HAP-1 (cell line): ENCODE results near the gene RFX7.
"Not testable (repeated sequence)": the region's sequence is repeated elsewhere in the genome, so short reads cannot be mapped to it uniquely, and the experiment has no call there.

Experiments used
- DNase-seq, 2 experiments: peaks; one replicate each; pipeline ENCODE4 v3.0.0-alpha.2; 2016 to 2020; ENCODE audit warnings: low spot score in 2 of 2
- H3K27me3 ChIP-seq: fragments of 250-450 bp; sonication (Bioruptor Pico); 2 replicates; pipeline ENCODE4 v1.5.1; 2020; ENCODE audit warnings: low read depth, mild to moderate bottlenecking, moderate library complexity
- H3K36me3 ChIP-seq: fragments of 250-450 bp; sonication (Bioruptor Pico); replicated peaks from 2 replicates; pipeline ENCODE4 v1.5.1; 2020; ENCODE audit warnings: mild to moderate bottlenecking
- H3K4me1 ChIP-seq: fragments of 250-450 bp; sonication (Bioruptor Pico); 2 replicates; pipeline ENCODE4 v1.5.1; 2020; ENCODE audit warnings: mild to moderate bottlenecking
- H3K4me3 ChIP-seq: fragments of 250-450 bp; sonication (Bioruptor Pico); 2 replicates; pipeline ENCODE4 v1.5.1; 2020; ENCODE audit warnings: mild to moderate bottlenecking, moderate library complexity
- H3K9me3 ChIP-seq: fragments of 250-450 bp; sonication (Bioruptor Pico); 2 replicates; pipeline ENCODE4 v1.5.1; 2020; ENCODE audit warnings: mild to moderate bottlenecking, moderate library complexity
- in situ Hi-C: fragments of 300-500 bp; cut with MboI; formaldehyde crosslinking; loops from 3 replicates; pipeline ENCODE4 v1.14.3; 2020; ENCODE audit warnings: low sequenced_read_pairs, inconsistent platforms, mixed read lengths

Gene RFX7

DNA sequence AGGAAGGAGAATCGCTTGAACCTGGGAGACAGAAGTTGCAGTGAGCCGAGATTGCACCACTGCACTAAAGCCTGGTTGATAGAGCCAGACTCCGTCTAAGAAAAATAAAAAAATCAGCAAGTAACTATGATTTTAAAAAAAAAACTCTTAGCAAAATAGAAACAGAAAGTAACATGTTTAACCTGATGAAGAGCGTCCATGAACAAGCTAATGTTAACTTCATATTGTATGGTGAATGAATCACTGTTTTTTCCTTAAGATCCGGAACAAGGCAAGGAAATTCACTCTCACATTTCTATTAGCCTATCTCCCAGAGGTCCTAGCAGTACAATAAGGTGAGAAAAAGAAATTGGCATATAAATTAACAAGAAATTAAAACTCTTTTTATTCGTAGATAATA lies 69.0 kb downstream of the RFX7 start:
- Histone ChIP-seq H3K4me1 (no peaks in the 10 kb centered on the region), H3K27me3 (no peaks in the 10 kb centered on the region), H3K36me3 (peaks cover 3% of the 10 kb centered on the region; the same call in 1 of the 2 replicates), H3K9me3 (no peaks in the 10 kb centered on the region), H3K4me3 (no peak overlapping the region)
- in situ Hi-C loops, result no loop called here
- no peak for DNase-seq

DNA sequence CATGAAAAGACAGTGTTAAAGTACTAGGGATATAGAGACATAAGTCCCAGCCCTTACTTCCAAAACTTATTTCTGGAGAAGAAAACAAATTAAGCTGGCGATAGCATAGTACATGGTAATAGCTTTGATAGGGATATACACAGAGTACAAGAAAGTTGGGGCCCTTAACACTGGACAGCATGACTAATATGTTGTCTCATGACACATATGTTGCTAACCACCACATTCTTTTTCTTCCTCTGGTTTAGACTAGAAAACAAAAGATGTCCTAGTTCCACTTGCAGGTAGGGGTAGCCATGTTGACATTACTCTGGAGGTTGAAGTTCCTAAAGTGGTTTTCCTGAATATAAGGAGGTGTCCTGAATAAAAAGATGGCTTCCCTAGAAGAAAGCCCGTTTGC lies 75.3 kb downstream of the RFX7 start:
- Histone ChIP-seq H3K4me1 (no peaks in the 10 kb centered on the region), H3K9me3 (no peaks in the 10 kb centered on the region), H3K4me3 (no peak overlapping the region), H3K27me3 (no peaks in the 10 kb centered on the region), H3K36me3 (peaks cover under 1% of the 10 kb centered on the region; the same call in 1 of the 2 replicates)
- no peak for DNase-seq
- in situ Hi-C loops, result no loop called here

GRCh38 chr15:56165234-56165633 lies 78.4 kb downstream of the RFX7 start:
- Histone ChIP-seq H3K36me3 (no peaks in the 10 kb centered on the region), H3K4me1 (no peaks in the 10 kb centered on the region; the same call in 1 of the 2 replicates), H3K27me3 (no peaks in the 10 kb centered on the region), H3K4me3 (no peak overlapping the region), H3K9me3 (no peaks in the 10 kb centered on the region)
- DNase-seq, result no peak
- in situ Hi-C loops, result no loop called here

DNA sequence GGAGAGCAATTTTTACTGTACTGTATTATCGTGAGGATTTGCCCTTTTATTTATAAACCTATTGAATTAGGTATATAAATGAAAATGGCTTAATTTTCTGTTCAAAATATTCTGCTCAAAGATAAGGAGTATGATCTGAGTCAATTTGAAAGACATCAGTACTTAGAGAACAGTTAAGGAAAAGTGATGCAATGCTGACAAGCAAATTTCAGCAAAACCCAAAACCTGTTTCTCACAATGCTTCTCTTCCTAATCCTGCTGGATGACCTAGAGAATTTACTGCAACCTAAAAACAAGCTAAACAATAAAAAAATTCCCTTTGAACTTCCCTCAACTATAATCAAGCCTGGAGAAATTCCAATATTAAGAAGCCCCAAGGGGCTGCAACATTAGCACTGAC lies 82.7 kb downstream of the RFX7 start:
- in situ Hi-C loops, result no loop called here
- DNase-seq, result no peak
- Histone ChIP-seq H3K4me3 (no peak overlapping the region), H3K4me1 (no peaks in the 10 kb centered on the region; the same call in 1 of the 2 replicates), H3K9me3 (no peaks in the 10 kb centered on the region), H3K36me3 (no peaks in the 10 kb centered on the region), H3K27me3 (no peaks in the 10 kb centered on the region)

DNA sequence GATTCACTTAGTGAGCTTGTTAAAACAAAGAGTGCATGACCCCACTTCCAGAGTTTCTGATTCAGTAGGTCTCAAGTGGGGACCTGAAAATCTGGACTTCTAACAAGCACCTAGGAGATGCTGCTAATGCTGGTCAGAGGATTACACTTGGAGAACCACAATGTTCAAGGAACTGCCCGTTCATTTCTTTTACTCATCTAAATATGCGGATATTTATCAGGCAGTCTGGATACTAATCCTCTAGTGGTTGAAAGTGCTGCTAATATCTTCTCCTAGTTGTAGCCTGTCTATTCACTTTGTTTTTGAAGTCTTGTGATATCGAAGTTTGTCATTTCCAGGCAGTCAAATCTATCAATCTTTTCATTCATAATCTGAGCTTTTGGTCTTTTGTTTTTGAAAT lies 86.8 kb downstream of the RFX7 start:
- Histone ChIP-seq H3K4me1 (no peaks in the 10 kb centered on the region; the same call in 1 of the 2 replicates), H3K27me3 (no peaks in the 10 kb centered on the region), H3K36me3 (no peaks in the 10 kb centered on the region; the same call in 1 of the 2 replicates), H3K4me3 (no peak overlapping the region), H3K9me3 (peaks cover 6% of the 10 kb centered on the region; the same call in 1 of the 2 replicates)
- in situ Hi-C loops, result no loop called here
- no peak for DNase-seq

GRCh38 chr15:56155278-56155677 lies 88.4 kb downstream of the RFX7 start:
- H3K27me3 ChIP-seq, in situ Hi-C loops, H3K36me3 ChIP-seq, DNase-seq, H3K4me1 ChIP-seq, H3K4me3 ChIP-seq, H3K9me3 ChIP-seq: not testable (repeated sequence)

DNA sequence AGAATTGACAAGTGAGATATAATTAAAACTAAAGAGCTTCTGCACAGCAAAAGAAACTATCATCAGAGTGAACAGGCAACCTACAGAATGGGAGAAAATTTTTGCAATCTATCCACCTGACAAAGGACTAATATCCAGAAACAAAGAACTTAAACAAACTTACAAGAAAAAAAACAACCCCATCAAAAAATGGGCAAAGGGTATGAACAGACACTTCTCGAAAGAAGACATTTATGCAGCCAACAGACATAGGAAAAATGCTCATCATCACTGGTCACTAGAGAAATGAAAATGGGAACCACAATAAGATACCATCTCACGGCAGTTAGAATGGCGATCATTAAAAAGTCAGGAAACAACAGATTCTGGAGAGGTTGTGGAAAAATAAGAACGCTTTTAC lies 88.9 kb downstream of the RFX7 start:
- DNase-seq, in situ Hi-C loops, H3K4me1 ChIP-seq, H3K4me3 ChIP-seq, H3K9me3 ChIP-seq, H3K27me3 ChIP-seq, H3K36me3 ChIP-seq: not testable (repeated sequence)

DNA sequence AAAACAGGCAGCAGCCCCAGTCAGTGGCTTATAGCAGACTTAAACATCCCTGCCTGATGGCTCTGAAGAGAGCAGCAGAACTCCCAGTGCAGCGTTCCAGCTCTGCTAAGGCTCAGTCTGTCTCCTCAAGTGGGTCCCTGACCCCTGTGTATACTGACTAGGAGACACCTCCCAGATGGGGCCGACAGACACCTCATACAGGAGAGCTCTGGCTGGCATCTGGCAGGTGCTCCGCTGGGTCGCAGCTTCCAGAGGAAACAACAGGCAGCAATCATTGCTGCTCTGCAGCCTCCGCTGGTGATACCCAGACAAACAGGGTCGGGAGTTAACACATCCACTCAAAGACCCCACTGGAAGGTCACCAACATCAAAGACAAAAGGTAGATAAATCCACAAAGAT lies 93.5 kb downstream of the RFX7 start:
- H3K9me3 ChIP-seq, result peaks cover 3% of the 10 kb centered on the region; the same call in 1 of the 2 replicates
- H3K4me3 ChIP-seq, result no peak overlapping the region
- no peak for DNase-seq
- peaks cover 10% of the 10 kb centered on the region for H3K4me1 ChIP-seq
- no peaks in the 10 kb centered on the region for H3K27me3 ChIP-seq
- in situ Hi-C loops, result no loop called here
- H3K36me3 ChIP-seq, result no peaks in the 10 kb centered on the region; the same call in none of the 2 replicates

DNA sequence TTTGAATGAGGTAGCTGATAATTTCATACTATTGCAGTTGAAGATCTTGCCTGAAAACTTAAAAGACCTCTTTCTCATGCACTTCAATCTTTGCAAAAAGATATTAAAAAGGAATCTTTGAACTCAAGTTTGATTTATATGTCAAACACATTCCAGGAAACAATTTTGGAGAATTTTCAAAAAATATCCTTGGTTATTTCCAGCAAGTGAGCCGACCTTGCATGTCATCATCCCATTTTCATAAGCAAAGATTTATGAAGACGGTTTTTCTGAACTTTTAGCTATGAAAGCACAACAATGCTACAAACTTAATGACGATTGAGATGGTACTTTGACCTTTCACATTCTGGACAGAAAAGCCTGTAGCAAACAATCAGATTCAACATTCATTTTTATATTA lies 95.6 kb downstream of the RFX7 start:
- H3K4me3 ChIP-seq, result no peak overlapping the region
- peaks cover 13% of the 10 kb centered on the region for H3K4me1 ChIP-seq
- no peaks in the 10 kb centered on the region for H3K27me3 ChIP-seq
- no peaks in the 10 kb centered on the region for H3K9me3 ChIP-seq
- H3K36me3 ChIP-seq, result no peaks in the 10 kb centered on the region; the same call in 1 of the 2 replicates
- DNase-seq, result no peak
- in situ Hi-C loops, result no loop called here

DNA sequence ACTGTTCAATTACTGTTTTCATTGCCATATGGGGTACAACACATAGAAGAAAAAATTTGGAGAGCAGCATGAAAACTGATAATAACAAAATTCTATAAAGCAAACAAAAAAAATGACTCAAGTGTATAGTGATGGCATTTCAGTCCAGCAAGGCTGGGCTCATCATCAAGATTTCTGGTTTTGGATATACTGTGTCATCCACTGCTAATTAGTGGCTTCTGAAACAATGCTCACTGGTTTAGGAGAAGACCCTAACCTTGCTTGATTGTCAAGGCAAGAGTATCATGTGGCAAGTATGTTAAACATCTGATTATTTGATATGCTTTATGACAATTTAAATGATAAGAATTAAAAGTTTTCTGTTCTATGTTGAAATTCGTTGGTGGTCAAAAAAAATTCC lies 96.9 kb downstream of the RFX7 start:
- DNase-seq, result no peak
- Histone ChIP-seq H3K4me3 (no peak overlapping the region), H3K36me3 (peaks cover 10% of the 10 kb centered on the region), H3K27me3 (no peaks in the 10 kb centered on the region), H3K4me1 (peaks cover 13% of the 10 kb centered on the region), H3K9me3 (no peaks in the 10 kb centered on the region)
- in situ Hi-C loops, result no loop called here

DNA sequence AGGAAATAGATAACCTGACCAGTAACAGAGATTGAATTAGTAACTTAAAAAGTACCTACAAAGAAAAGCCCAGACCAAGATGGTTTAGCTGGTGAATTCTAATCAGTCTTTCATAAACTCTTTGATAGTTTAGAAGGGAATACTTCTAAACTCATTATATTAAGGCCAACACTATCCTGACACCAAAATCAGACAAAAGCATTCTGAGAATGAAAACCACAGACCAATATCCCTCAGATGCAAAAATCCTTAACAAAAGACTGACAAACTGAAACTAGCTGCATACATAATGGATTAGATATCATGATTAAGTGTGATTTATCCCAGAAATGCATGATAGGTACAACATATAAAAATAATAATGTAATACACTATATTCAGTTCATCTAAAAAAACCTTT lies 115.6 kb downstream of the RFX7 start:
- in situ Hi-C loops, result no loop called here
- Histone ChIP-seq H3K4me1 (no peaks in the 10 kb centered on the region), H3K36me3 (no peaks in the 10 kb centered on the region; the same call in 1 of the 2 replicates), H3K4me3 (no peak overlapping the region), H3K9me3 (peaks cover 4% of the 10 kb centered on the region; the same call in 1 of the 2 replicates), H3K27me3 (no peaks in the 10 kb centered on the region)
- no peak for DNase-seq

DNA sequence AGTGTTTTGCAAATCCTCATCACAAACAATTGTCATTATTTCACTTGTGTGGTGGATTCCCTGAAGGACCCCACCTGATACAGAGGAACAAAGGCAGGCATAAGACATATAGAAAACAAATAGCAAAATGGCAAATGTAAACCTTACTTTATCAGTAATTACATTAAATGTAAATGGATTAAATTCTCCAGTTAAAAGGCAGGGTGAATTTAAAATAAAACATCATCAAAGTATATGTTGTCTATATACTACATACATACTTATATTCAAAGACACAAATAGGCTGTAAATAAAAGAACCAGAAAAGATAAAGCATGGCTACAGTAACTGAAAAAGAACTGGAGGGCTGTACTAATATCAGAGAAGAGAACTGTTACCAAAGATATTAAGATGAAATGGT lies 117.3 kb downstream of the RFX7 start:
- no peak for DNase-seq
- no peaks in the 10 kb centered on the region for H3K4me1 ChIP-seq
- H3K9me3 ChIP-seq, result peaks cover 4% of the 10 kb centered on the region; the same call in 1 of the 2 replicates
- no peaks in the 10 kb centered on the region for H3K27me3 ChIP-seq
- in situ Hi-C loops, result no loop called here
- no peak overlapping the region for H3K4me3 ChIP-seq
- H3K36me3 ChIP-seq, result no peaks in the 10 kb centered on the region; the same call in 1 of the 2 replicates

DNA sequence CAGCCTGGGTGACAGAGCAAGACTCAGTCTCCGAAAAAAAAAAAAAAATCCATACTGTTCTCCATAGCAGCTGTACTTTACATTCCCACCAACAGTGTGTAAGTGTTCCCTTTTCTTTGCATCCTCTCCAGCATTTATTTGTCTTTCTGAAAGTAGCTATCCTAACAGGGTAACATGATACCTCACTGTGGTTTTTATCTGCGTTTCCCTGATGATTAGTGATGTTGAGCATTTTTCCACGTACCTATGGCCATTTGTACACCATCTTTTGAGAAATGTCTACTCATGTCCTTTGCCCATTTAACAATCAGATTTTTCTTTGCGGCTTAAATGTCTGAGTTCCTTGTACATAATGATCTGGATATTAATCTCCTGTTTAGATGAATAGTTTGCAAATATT lies 119.3 kb downstream of the RFX7 start:
- H3K4me3 ChIP-seq, result no peak overlapping the region

GRCh38 chr15:56105855-56106254 lies 137.8 kb downstream of the RFX7 start:
- no peak overlapping the region for H3K4me3 ChIP-seq
- in situ Hi-C loops, result no loop called here
- peaks cover 6% of the 10 kb centered on the region; the same call in 1 of the 2 replicates for H3K36me3 ChIP-seq
- no peaks in the 10 kb centered on the region for H3K4me1 ChIP-seq
- H3K27me3 ChIP-seq, result no peaks in the 10 kb centered on the region; the same call in 1 of the 2 replicates
- DNase-seq, result no peak
- no peaks in the 10 kb centered on the region for H3K9me3 ChIP-seq

More for the DNA sequence above, 119.3 kb downstream of the RFX7 start:
- no peak for DNase-seq
- H3K27me3 ChIP-seq, result no peaks in the 10 kb centered on the region
- no peaks in the 10 kb centered on the region for H3K4me1 ChIP-seq
- peaks cover 4% of the 10 kb centered on the region; the same call in 1 of the 2 replicates for H3K9me3 ChIP-seq
- in situ Hi-C loops, result no loop called here
- no peaks in the 10 kb centered on the region; the same call in 1 of the 2 replicates for H3K36me3 ChIP-seq

GRCh38 chr15:56102441-56102840 lies 141.2 kb downstream of the RFX7 start:
- no peak overlapping the region for H3K4me3 ChIP-seq
- no peaks in the 10 kb centered on the region for H3K4me1 ChIP-seq
- no peak for DNase-seq
- in situ Hi-C loops, result no loop called here
- no peaks in the 10 kb centered on the region; the same call in 1 of the 2 replicates for H3K27me3 ChIP-seq
- H3K36me3 ChIP-seq, result peaks cover 13% of the 10 kb centered on the region
- no peaks in the 10 kb centered on the region for H3K9me3 ChIP-seq
